WERI-Rb-1 (cell line): ENCODE measurements around the gene ZNF618.

Experiments used
- DNase-seq: peaks from one replicate; pipeline ENCODE4 v3.0.0-alpha.2; 2020
- H3K27ac ChIP-seq: fragments of 250-450 bp; sonication (Bioruptor Pico); 2 replicates; pipeline ENCODE4 v1.5.1; 2020; ENCODE audit warnings: mild to moderate bottlenecking, moderate library complexity
- H3K27me3 ChIP-seq: fragments of 250-450 bp; sonication (Bioruptor Pico); 2 replicates; pipeline ENCODE4 v1.5.1; 2021; ENCODE audit warnings: mild to moderate bottlenecking, low read depth, moderate library complexity; ENCODE audit not compliant: insufficient read depth, severe bottlenecking
- H3K36me3 ChIP-seq: fragments of 250-450 bp; sonication (Bioruptor Pico); 2 replicates; pipeline ENCODE4 v1.5.1; 2020; ENCODE audit warnings: mild to moderate bottlenecking, moderate library complexity
- H3K4me3 ChIP-seq: 2 replicates; pipeline ENCODE4 v1.5.1; 2011; ENCODE audit warnings: low read depth, mild to moderate bottlenecking, control low read depth, low read length
- H3K9me3 ChIP-seq: fragments of 250-450 bp; sonication (Bioruptor Pico); 2 replicates; pipeline ENCODE4 v1.5.1; 2021; ENCODE audit warnings: mild to moderate bottlenecking, moderate library complexity; ENCODE audit not compliant: severe bottlenecking
- CTCF ChIP-seq: IDR thresholded peaks from 2 replicates; pipeline ENCODE4 v1.5.1; 2011; ENCODE audit warnings: low read depth, mild to moderate bottlenecking, control low read depth, inconsistent platforms, low read length

The ZNF618 gene

GRCh38 chr9:114096041-114096511 is 220.0 kb downstream of the ZNF618 start:
- DNase-seq: peak; percentile 68
- Histone ChIP-seq H3K27ac (no peak overlapping the region), H3K4me3 (no peak overlapping the region), H3K36me3 (peaks cover 68% of the 10 kb centered on the region), H3K9me3 (peaks cover 2% of the 10 kb centered on the region), H3K27me3 (no peaks in the 10 kb centered on the region)
- peak; percentile 79 for TF ChIP-seq CTCF

DNA sequence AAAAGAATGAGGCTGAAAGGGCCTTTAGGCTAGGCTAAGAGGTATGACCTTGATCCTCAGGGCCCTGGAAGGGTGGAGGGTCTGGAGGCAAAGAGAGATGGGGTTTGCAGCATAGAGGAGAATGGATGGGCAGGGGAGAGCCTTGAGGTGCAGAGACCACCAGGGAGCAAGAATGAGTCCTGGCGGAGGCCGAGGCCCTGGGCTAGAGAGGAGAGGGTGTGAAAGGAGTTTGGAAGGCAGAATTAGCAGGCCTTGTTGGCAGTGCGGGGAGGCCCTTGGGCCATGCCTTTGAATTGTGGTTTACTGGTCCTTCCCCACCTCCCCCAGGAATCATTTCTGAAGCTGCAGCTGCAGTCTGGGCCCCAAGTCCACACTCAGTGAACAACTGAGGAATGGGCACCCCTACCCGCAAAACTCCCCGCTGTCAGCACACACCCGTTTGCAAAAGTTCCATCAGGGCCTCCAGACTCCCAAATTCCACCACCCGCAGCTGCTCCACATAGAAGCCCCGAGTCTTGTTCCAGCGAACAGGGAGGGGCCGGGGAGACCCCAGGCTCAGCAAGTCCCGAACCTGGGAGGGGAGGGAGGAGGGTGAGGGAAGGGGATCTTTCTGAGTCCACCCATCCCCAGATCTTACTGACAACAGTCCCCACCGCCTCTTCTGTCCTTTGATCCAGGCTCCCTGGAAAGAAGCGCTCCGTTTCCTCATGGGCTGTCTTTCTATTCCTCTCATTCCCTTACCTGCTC is 220.9 kb downstream of the ZNF618 start:
- Histone ChIP-seq H3K4me3 (no peak overlapping the region), H3K9me3 (peaks cover 9% of the 10 kb centered on the region), H3K36me3 (peaks cover 60% of the 10 kb centered on the region), H3K27me3 (no peaks in the 10 kb centered on the region), H3K27ac (peak overlapping the region; percentile 64)
- TF ChIP-seq CTCF: no peak
- DNase-seq: no peak

GRCh38 chr9:114097613-114098020 is 221.5 kb downstream of the ZNF618 start:
- TF ChIP-seq CTCF: no peak
- Histone ChIP-seq H3K4me3 (peak overlapping the region; percentile 41), H3K27me3 (no peaks in the 10 kb centered on the region), H3K27ac (peak overlapping the region; percentile 64), H3K36me3 (peaks cover 54% of the 10 kb centered on the region), H3K9me3 (peaks cover 12% of the 10 kb centered on the region)
- DNase-seq: no peak

GRCh38 chr9:114098021-114098935 is 222.2 kb downstream of the ZNF618 start:
- peaks cover 19% of the 10 kb centered on the region for H3K9me3 ChIP-seq
- no peaks in the 10 kb centered on the region for H3K27me3 ChIP-seq
- no peak for TF ChIP-seq CTCF
- H3K36me3 ChIP-seq: peaks cover 48% of the 10 kb centered on the region
- H3K27ac ChIP-seq: peak overlapping the region; percentile 97
- peak; percentile 95 for DNase-seq
- peak overlapping the region; percentile 92 for H3K4me3 ChIP-seq

GRCh38 chr9:114098936-114099668 is 223.0 kb downstream of the ZNF618 start, which contains the start of gene KIF12:
Gene KIF12 (minus strand): TSS chr9:114099292. CDS start chr9:114099276, 16 bp downstream.
- H3K4me3 ChIP-seq: peak within 1 kb of the TSS; percentile 92
- DNase-seq: peak; percentile 100
- peaks cover 39% of the 10 kb centered on the region for H3K36me3 ChIP-seq
- peak within 1 kb of the TSS; percentile 97 for H3K27ac ChIP-seq
- H3K9me3 ChIP-seq: peaks cover 21% of the 10 kb centered on the region
- TF ChIP-seq CTCF: 0 out of 2 replicates have a peak, but pooled peaks have one; percentile 8
- H3K27me3 ChIP-seq: no peaks in the 10 kb centered on the region
